AG04449 (cell line): ENCODE measurements around the gene TECR.

ENCODE experiments used
- CTCF ChIA-PET: fragments of 350-600 bp; formaldehyde crosslinking; extraction: SDS; loops from one replicate; lab custom pipeline; 2021; ENCODE audit warnings: antibody characterized with exemption; lab: Yijun Ruan, JAX
- POLR2A ChIA-PET: fragments of 400-600, 350-600 bp; formaldehyde crosslinking; extraction: SDS; loops from one replicate; lab custom pipeline; 2020; ENCODE audit warnings: antibody characterized with exemption, inconsistent platforms; lab: Yijun Ruan, JAX
- DNase-seq: peaks from one replicate; pipeline ENCODE4 v3.0.0-alpha.2; 2010; ENCODE audit warnings: low read depth, low spot score
- H3K4me3 ChIP-seq: 2 replicates; pipeline ENCODE4 v1.5.1; 2011; ENCODE audit warnings: low read depth, mild to moderate bottlenecking, control low read depth, low read length
- CTCF ChIP-seq: IDR thresholded peaks from one replicate; pipeline ENCODE4 v1.5.1; 2011; ENCODE audit warnings: mild to moderate bottlenecking, moderate library complexity, low read length, control low read depth, inconsistent platforms; ENCODE audit not compliant: insufficient read depth; ENCODE audit errors: missing control alignments

Gene TECR

GRCh38 chr19:14556662-14557188 is 27.3 kb downstream of the TECR start:
- POLR2A ChIA-PET: interaction anchor here (0.9 kb wide), 1 partner anchor 38 kb away, joined by 3 read pairs; the partner anchor contains the start of gene DNAJB1
- H3K4me3 ChIP-seq: peak overlapping the region; percentile 34
- DNase-seq: no peak
- CTCF ChIA-PET: interaction anchor here (0.9 to 4.9 kb wide), 21 partner anchors 11 to 677 kb away, joined by 3 to 95 read pairs (median 4); partner anchors contain the start of genes DNAJB1, GIPC1, NDUFB7 and TECR
- peak; percentile 100 for TF ChIP-seq CTCF

DNA sequence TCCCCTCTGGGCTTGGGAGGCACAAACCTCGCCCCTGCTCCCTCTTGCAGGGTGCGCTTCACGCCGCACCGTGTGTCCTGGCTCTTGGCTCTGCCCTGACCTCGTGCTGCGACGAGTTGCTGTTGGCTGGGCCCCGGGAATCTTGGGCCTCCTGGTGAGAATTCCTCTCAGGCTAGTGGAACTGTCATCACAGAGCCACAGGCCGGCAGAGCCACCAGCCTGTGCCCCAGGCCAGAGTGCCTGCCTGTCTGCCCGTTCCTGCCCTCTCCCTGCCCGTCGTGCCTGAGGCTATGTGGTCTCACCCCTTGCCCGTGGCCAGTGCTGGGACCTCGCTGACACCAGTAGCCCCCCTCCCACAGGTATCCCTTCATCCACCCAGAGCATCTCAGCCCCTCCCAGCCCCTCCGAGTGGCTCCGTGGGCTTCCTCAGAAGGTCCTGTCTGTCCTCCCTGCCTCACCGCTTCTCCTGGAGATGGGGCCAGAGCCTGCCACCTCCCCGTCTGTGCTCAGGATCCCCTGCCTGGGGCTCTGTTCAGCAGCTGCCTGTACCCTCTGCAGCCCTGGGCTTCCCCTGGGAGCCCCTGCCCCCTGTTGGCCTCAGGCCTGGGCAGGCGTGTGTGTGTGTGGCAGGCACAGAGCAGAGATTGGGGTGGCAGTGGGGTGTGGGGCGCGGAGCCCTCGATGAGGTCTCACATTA is 29.1 kb downstream of the TECR start:
- CTCF ChIA-PET: interaction anchor here (2.3 to 4.9 kb wide), 5 partner anchors 12 to 27 kb away, joined by 14 to 95 read pairs (median 37); partner anchors contain the start of genes NDUFB7 and TECR
- no peak for DNase-seq
- TF ChIP-seq CTCF: no peak
- POLR2A ChIA-PET: no interaction called here
- no peak overlapping the region for H3K4me3 ChIP-seq

GRCh38 chr19:14559916-14560775 is 30.8 kb downstream of the TECR start:
- no peak overlapping the region for H3K4me3 ChIP-seq
- no peak for DNase-seq
- CTCF ChIA-PET: interaction anchor here (1.3 to 2.3 kb wide), 2 partner anchors 10 to 13 kb away, joined by 4 to 14 read pairs; partner anchors contain the start of gene NDUFB7
- TF ChIP-seq CTCF: no peak
- POLR2A ChIA-PET: no interaction called here

DNA sequence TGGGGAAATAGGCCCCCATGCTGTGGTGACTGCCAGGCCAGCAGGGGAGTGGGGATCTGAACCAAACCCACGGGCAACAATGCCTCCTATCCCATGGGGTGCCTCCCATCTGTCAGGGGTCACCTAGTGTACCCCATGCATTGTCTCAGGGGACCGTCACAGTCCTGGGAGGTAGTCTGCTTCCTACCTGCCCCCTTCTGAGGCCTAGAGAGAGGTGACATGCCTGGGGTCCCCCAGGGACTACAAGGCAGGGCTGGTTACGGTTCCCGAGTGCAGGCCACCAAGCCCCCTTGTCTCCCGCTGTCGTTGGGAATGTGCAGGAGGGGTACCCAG is 31.3 kb downstream of the TECR start:
- H3K4me3 ChIP-seq: no peak overlapping the region
- POLR2A ChIA-PET: no interaction called here
- TF ChIP-seq CTCF: no peak
- DNase-seq: no peak
- CTCF ChIA-PET: interaction anchor here (1.3 to 2.3 kb wide), 2 partner anchors 10 to 12 kb away, joined by 4 to 14 read pairs; partner anchors contain the start of gene NDUFB7

GRCh38 chr19:14561249-14561648 is 31.9 kb downstream of the TECR start:
- H3K4me3 ChIP-seq: no peak overlapping the region
- DNase-seq: no peak
- POLR2A ChIA-PET: no interaction called here
- CTCF ChIA-PET: interaction anchor here (1.7 to 1.8 kb wide), 2 partner anchors 11 kb away, joined by 4 to 8 read pairs; partner anchors contain the start of gene NDUFB7
- no peak for TF ChIP-seq CTCF
